Measurements from ENCODE around the gene NPAS1.

NPAS1 gene

GRCh38 chr19:46983097-46983496 lies 36.5 kb upstream of the NPAS1 start:
- H3K4me3 ChIP-seq (ENCODE audit: low read length), result no peak overlapping the region
- DNase-seq (ENCODE audit: low read depth), result no peak
- no peak for TF ChIP-seq CTCF (IDR thresholded peaks at IDR 0.05; ENCODE audit: insufficient read depth, low read depth, low read length, missing control alignments)

- peak; percentile 83 for DNase-seq (ENCODE audit: low read depth)
- H3K4me3 ChIP-seq (ENCODE audit: low read length), result no peak overlapping the region
Observed at GRCh38 chr19:46984077-46985010, 35.3 kb upstream of the NPAS1 start.

GRCh38 chr19:46985542-46986415 lies 33.9 kb upstream of the NPAS1 start:
- no peak for TF ChIP-seq CTCF (IDR thresholded peaks at IDR 0.05; ENCODE audit: insufficient read depth, low read depth, low read length, missing control alignments)
- no peak for DNase-seq (ENCODE audit: low read depth)
- H3K4me3 ChIP-seq (ENCODE audit: low read length), result no peak overlapping the region

More at GRCh38 chr19:46984077-46985010, 35.3 kb upstream of the NPAS1 start:
- TF ChIP-seq CTCF (IDR thresholded peaks at IDR 0.05; ENCODE audit: insufficient read depth, low read depth, low read length, missing control alignments), result no peak

- no peak for DNase-seq (ENCODE audit: low read depth)
- TF ChIP-seq CTCF (IDR thresholded peaks at IDR 0.05; ENCODE audit: insufficient read depth, low read depth, low read length, missing control alignments), result no peak
- no peak overlapping the region for H3K4me3 ChIP-seq (ENCODE audit: low read length)
Observed at GRCh38 chr19:46988614-46989230, 30.9 kb upstream of the NPAS1 start.

GRCh38 chr19:46990991-46991676 lies 28.5 kb upstream of the NPAS1 start:
- peak; percentile 85 for DNase-seq (ENCODE audit: low read depth)
- TF ChIP-seq CTCF (IDR thresholded peaks at IDR 0.05; ENCODE audit: insufficient read depth, low read depth, low read length, missing control alignments), result peak; percentile 86
- no peak overlapping the region for H3K4me3 ChIP-seq (ENCODE audit: low read length)
